Right kidney (tissue), 1 donor: Measurements from ENCODE around the gene NEK4.
"Not testable (repeated sequence)": the region's sequence is repeated elsewhere in the genome, so short reads cannot be mapped to it uniquely, and the experiment has no call there.

ENCODE experiments used
- DNase-seq: peaks from one replicate; pipeline ENCODE4 v3.0.0-alpha.2; 2016

NEK4 gene

DNA sequence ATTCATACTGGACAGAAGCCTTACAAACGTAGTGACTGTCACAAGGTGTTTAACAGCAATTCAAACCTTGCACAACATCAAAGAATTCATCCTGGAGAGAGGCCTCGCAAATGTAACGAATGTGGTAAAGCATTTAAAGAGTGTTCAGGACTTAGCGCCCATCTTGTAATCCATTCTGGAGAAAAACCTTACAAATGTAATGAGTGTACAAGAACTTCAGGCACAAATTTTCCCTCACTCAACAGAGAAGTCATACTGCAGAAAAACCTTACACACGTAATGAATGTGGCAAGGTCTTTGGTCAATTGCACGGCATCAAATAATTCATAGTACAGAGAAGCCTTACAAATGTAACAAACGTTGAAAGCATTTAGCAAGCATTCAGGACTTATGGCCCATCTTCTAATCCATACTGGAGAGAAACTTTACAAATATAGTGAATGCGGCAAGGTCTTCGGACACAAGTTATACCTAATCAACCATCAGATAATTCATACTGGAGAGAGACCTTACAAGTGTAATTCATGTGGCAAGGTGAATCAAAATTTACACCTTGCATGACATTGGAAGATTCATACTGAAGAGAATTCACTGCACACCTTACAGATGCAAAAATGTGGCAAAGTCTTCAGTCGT, 37.4 kb downstream of the NEK4 start:
- no peak for DNase-seq

DNA sequence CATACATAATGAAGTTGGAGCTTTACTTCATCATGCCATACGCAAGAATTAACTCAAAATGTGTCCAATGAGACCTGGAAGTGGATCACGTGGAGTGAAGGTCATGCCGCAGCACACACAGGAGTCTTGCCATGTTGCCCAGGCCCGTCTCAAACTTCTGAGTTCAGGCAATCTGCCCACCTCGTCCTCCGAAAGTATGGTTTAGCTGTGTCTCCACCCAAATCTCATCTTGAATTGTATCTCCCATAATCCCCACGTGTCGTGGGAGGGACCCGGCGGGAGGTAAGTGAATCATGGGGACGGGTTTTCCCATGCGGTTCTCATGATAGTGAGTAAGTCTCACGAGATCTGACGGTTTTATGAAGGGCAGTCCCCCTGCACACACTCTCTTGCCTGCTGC, 39.1 kb downstream of the NEK4 start:
- no peak for DNase-seq

DNA sequence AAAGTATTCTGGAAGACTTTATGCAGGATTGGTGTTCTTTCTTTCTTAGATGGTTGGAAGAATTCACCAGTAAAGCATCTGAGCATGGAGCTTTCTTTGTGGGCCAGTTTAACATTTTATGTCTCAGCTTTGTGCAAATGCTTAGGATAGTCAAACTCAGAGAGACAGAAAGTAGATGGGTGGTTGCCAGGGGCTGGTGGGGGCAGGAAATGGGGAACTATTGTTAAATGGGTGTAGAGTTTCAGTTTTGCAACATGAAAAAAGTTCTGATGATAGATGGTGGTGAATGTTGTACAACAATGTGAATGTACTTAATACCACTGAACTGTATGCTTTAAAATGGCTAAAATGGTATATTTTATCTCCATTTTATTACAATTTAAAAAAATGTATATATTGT, 40.1 kb downstream of the NEK4 start:
- DNase-seq = no peak

DNA sequence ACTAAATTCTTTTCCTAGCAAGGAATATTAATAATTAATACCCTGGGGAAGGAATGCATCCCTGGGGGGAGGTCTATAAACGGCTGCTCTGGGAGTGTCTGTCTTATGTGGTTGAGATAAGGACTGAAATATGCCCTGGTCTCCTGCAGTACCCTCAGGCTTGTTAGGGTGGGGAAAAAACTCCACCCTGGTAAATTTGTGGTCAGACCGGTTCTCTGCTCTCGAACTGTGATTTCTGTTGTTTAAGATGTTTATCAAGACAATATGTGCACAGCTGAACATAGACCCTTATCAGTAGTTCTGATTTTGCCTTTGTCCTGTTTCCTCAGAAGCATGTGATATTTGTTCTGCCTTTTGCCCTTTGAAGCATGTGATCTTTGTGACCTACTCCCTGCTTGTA, 42.0 kb downstream of the NEK4 start:
- DNase-seq = not testable (repeated sequence)

DNA sequence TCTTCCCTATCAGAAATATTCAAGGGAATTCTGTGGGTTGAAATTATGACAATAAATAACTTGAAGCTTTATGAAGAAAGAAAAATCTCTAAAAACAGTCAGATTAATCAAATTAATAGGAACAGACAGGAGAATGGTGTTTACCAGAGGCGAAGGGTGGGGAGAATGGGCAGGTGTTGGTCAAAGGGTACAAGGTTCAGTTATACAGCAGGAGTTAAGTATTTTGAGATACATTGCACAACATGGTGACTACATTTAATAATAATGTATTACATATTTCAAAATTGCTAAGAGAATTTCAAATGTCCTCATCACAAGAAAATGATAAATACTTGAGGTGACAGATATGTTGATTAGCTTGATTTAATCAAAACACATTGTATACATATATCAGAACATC, 46.2 kb downstream of the NEK4 start:
- no peak for DNase-seq

DNA sequence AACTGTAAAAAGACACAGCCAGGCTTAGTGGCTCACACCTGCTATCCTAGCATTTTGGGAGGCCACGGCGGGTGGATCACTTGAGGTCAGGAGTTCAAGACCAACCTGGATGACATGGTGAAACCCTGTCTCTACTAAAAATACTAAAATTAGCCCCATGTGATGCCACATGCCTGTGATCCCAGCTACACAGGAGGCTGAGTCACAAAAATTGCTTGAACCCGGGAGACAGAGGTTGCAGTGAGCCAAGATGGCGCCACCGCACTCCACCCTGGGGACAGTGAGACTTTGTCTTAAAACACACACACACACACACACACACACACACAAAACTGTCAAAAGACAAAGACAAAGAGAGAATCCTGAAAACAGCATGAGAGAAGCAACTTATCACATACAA, 46.8 kb downstream of the NEK4 start:
- DNase-seq = no peak

DNA sequence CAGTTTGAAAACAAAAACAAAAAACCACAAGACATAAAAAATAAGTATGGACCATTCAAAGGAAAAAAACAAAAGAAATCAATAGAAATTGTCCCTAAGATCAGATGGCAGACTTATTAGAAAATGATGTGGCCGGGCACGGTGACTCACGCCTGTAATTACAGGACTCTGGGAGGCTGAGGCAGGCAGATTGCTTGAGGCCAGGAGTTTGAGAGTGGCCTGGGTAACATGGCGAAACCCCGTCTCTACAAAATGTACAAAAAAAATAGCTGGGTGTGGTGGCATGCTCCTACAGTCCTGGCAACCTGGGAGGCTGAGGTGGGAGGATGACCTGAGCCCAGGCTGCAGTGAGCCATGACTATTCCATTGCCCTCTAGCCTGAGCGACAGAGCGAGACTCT, 48.2 kb downstream of the NEK4 start:
- DNase-seq = no peak

DNA sequence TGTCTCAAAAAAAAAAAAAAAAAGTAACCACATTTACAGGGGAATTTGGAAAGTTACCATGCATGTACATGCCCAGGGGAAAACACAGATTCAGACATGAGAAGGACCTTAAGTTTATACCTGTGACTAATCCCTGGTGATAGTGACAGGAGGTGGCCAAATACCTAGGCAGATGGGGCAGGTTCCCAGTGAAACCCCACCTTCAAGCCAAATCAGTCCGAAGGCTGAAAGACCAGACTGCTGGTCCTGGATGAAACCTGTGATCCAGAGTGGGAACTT, 49.1 kb downstream of the NEK4 start:
- DNase-seq = no peak

DNA sequence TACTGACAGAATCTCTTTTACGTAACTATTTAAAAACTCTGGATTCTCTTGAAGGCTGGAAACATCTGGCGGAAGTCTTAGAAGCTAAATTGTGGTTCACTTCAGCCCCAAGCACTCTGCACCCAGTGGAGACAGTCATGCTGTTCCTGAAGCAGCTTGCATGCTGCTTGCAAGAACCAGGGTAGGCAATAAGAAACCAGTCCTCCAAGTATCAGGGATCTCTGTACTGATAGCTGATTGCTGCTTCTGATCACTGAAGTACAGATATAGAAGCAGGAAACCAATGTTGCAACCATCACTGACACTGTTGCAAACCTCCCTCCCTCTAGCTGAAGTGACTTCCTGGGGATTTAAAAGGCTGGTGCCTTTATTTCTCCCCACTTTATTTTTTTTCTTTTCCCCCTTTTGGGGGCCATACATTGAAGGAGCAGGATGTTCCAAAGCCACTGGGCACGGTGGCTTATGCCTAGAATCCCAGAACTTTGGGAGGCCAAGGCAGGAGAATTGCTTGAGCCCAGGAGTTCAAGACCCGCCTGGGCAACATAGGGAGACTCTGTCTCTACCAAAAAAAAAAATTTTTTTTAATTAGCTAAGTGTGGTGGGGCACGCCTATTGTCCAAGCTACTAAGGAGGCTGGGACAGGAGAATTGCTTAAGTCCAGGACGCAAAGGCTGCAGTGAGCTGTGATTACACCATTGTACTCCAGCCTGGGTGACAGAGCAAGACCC, 49.6 kb downstream of the NEK4 start:
- DNase-seq = no peak

DNA sequence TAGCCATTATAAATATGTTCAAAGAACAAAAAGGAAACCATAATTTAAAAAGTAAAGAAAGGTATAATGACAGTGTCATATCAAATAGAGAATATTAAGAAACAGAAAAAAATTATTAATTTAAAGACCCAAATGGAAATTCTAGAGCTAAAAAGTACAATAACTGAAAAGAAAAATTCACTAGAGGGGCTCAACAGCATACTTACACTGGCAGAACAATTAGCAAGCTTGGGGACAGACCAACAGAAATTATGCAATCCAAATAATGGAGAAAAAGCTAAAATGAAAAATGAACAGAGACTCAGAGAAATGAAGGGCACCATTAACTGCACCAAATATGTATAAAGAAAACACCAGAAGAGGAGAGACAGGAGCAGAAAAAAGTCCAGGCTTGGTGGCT, 51.1 kb downstream of the NEK4 start:
- DNase-seq = no peak

DNA sequence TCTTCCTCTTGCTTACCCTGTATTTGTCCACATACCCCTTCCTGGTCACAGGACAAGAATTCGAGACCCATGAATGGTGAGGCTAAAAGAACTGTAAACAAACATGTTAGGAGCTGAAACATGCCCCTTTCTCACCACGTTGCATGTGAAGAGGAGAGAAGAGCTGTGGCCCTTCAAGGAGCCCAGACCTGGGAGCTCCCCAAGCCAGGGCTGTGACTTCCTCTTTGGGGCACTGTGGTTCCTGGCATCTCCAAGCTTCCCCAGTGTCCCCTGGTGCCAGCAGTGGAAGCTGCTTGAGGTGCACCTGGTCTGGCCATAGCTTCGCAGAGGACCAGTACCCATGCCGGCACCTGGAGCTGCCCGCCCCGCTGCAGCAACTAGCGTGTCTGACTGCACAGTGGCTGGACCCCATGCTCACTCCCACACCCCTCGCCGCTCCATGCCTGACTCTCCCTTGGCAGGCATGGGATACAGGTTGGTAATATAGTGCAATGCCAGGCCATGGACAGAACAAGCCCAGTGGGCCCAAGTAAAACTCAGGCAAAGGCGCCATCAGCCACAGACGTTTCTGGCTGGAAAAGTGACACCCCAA, 54.9 kb downstream of the NEK4 start:
- no peak for DNase-seq

DNA sequence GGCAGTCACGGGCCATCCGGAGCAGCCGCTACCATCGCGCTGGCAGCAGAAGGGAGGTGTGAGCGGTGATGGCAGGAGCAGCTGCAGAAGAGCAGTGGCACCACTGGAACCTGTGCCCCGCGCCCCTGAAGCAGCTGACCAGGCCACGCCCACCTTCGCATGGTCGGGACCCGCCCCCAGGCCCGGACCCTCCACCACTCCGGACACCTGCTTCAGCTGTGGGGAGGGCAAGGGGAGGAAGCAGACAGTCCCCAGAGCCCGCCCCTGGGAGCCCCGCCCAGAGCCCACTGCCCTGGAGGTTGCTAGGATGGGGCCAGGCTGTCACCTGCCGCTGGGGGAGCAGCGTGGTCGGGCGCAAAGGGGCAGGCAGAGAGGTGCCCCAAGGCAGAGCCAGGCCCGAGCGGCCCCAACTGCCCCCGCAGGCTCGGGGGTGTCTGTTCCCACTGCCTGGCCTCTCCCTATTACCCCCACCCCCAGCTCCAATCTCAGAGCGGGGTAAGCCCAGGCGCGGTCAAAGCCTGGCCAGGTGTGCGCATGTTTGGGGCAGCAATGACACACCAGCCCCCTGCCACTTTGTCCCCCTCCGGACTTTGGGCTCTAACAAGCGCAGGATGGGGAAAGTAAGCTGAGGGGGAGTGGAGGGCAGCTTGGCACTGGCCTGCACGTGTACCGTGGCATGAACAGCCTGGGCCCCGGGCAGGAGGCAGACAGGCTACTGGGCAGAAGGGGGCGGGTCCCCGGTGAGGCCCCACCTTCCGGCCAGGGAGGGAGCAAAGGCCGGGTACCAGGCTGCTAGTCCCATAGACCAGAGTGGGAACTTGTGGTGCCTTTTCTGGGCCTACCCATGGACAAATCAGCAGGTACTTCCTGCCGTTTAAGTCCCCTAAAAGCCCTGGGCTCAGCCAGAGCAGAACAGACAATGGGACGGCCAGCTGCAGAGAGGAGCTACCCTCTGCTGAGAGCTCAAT, 56.1 kb downstream of the NEK4 start:
- DNase-seq = peak; percentile 50

DNA sequence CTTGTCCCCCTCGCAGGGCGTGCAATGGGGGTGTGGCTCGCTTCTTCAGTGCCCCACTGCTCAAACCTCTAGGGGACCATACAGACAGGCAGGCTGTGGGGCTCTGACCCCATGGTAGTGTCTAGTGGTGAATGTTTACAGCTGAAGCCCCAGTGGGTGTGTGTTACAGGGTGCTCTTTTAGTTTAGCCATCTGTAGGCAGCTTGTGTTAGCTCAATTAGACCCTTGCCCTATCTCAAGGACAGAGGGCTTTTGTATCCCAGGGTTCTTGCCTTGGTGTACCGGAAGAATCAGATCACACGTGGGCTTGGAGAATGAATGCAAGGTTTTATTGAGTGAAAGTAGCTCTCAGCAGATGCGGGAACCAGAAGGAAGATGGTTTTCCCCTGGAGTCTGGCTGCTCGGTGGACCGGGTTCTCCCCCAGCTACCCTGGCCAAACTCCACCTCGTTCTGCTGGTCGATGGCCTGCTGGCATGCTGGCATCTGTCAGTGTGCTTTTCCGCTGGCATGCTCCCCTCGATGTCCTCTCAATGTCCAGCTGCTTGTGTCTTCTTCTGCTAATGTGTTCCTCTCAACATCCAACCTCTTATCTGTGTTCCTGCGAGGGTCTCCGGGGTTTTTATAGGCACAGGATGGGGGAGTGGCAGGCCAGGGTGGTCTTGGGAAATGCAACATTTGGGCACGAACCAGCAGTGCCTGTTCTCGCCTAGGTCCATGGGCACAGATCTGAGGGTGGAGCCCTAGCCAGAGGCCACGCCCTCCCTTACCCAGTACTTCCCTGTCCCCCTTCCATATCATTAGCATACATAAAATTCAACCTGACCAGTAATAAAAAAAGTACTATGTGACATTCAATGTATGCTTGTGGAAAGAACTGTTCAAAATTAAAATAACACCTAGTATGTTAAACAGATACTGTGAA, 58.2 kb downstream of the NEK4 start:
- no peak for DNase-seq

DNA sequence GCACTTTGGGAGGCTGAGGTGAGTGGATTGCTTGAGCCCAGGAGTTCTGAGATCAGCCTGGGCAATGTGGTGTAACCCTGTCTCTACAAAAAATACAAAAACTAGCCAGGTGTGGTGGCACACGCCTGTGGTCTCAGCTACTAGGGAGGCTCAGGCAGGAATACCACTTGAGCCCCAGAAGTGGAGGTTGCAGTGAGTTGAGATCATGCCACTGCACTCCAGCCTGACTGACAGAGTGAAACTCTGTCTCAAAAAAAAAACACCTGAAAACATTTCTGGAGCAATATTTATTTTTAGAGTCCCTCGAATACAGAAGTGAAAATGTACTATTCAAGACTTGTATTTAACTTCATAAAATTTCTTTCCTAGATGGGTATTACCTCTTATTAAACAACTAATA, 60.2 kb downstream of the NEK4 start:
- no peak for DNase-seq

DNA sequence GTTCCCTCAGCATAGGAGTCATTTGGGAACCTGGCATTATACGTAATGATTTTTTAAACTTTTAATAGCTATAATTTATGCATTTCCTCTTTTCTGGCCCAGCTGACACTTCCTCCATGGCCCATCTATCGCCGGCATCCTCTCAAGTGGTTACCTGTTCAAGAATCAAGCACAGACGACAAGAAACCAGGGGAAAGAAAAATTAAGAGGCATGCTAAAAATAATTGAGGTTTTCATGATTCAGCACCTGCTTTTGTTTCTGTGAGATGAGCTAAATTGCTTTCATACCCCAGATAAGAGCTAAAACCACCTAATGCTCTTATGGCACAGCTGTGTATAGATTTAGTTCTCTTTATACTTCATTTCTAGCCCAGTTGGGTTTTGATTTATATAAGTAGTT, 63.2 kb downstream of the NEK4 start:
- DNase-seq = no peak

DNA sequence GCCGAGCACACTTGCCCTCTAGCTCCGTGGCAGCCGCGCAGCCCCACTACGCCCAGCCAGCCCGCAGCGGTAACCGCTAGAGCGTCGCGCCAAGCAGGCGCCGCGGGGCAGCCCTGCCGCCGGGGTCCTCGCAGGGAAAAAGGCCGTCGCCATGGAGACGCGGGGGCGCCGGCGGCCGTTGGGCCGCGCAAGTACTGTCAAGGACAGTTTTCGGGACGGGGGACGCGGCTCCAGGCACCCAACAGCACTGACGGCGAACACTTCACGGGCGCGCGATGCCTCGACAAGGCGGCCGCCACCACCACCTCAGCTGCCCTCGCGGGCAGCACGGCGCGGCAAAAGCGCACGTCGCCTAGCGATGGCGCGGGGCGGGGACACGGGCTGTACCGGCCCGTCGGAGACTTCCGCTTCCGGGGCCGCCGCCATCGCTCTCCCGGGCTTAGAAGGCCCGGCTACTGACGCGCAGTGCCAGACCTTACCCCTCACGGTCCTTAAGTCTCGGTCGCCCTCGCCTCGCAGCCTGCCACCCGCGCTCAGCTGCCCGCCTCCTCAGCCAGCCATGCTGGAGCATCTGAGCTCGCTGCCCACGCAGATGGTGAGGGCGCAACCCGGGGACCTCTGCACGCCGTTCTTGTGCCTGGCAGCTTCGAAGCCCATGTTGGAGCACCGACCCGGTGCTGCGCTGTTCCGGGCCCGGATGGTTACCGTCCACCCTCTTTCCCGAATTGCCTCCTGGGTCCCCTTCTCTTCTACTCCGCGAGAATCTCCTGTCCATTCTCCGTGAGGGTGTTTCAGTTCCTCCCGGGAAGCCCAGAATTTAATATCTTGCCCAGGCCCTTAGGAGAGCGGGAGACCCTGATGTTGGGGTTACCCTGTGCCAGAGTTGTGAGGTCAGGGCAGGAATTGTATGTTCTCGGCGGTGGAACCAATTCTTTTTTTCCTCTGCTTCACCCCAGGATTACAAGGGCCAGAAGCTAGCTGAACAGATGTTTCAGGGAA, 64.8 kb downstream of the NEK4 start, which contains the start of the genes GLT8D1 and SPCS1:
Gene GLT8D1 (minus strand): TSS at position 104 of the 999 bp plus-strand sequence. CDS start 5,331 bp downstream, outside the sequence.
Gene SPCS1 (plus strand): TSS at position 419 of the 999 bp plus-strand sequence. CDS start 141 bp downstream, at position 560.
- peak; percentile 100 for DNase-seq

DNA sequence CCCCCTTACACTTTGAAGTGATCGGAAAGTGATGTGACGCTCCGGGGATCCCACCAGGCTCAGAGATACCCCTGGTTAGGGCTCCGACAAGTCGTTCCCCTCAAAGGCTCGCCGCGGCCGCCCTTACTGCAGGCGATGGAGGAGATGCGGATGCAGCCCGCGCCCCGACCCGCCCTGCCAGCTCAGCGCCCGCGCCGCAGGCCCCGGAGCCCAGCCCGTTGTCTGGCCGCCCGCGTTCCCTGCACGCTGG, 65.4 kb downstream of the NEK4 start:
- DNase-seq = no peak

DNA sequence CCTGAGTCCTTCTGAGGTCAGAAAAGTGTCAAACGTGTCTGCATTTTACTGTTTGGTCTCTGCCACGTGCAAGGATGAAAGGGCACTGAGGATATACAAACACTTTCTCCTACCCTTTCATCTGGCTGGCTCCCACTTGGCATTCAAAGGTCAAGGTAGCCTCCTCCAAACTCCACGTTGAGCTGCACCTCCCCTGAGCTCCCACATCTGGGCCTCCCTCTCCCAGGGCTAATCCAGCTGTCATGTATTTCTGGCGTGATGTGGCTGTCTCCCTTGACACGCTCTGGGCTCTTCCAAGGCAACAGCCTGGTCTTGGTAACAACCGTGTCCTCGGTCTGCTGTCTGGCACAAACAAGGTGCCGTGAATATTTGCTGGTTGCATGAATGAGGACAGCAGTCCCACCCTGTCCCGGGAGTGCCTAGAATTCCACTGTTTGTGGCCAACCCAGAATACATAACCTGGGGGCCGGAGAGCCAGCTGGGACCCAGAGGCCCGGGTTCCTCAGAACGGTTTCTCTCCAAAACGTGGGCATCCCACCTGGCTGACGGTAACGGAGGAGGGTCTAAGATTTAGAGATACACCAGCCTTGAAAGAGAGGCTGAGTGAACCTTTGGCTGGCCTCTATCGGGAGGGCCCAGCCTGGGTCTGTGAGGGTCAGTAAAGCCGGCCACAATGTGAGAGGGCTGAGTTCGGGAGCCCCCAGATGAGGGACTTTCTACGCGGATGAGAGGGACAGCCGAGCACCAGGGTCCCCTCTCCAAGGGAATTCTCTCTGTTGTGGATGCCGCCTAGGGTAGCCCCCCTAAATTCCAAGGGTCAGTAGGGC, 65.9 kb downstream of the NEK4 start:
- DNase-seq = peak; percentile 34

DNA sequence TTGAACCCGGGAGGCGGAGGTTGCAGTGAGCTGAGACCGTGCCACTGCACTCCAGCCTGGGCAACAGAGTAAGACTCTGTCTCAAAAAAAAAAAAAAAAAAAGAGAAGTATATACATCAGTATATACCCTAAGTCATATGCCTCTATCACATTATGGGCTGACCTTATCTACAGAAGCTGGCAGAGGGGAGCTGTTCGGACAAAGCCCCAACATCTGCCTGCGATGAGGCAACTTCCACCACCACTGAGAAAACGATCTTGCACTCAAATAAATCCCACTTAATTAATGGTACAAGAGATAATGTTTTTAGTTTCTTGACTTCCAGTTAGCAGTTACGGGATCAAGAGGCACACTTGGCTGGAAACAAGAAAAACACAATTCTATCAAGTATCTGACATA, 67.4 kb downstream of the NEK4 start:
- no peak for DNase-seq

DNA sequence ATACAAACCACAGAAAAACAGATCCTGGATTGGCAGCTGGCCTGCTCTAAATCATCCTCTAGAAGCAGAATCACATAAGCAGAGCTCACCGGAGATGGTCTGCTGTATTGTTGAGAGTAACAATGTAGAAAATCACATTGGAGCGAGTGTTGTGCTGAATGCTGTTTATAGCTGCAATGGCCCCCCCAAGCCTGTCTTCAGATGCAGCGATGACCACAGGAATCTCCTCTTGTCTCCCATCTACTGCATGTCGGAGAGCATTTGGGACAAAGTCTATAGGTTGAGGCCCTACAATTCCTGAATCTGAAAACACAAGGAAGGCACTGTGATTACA, 73.1 kb downstream of the NEK4 start:
- no peak for DNase-seq
